GM18873 (cell line): ENCODE data around the gene TAF1B.

Experiments used
- ATAC-seq: cut with Tn5 transposase; IDR thresholded peaks from one replicate; pipeline ENCODE4 v1.9.1; 2021; ENCODE audit warnings: mild to moderate bottlenecking, moderate library complexity, moderate number of reproducible peaks; ENCODE audit not compliant: unreplicated experiment, low FRiP score

TAF1B gene

GRCh38 chr2:9843229-9844035 lies at the start of gene TAF1B:
Gene TAF1B, plus strand, starts transcription at chr2:9843474. Its CDS starts 68 bp downstream, at chr2:9843542.
- ATAC-seq = peak; percentile 75

- no peak for ATAC-seq
Observed at GRCh38 chr2:9793918-9794717, 49.2 kb upstream of the TAF1B start.

- ATAC-seq = no peak
Observed at GRCh38 chr2:9795071-9795470, 48.2 kb upstream of the TAF1B start.

- ATAC-seq = no peak
Observed at GRCh38 chr2:9796056-9797010, 46.9 kb upstream of the TAF1B start.

GRCh38 chr2:9797086-9797485 lies 46.2 kb upstream of the TAF1B start:
- ATAC-seq = no peak

- ATAC-seq = no peak
Observed at GRCh38 chr2:9797681-9798556, 45.4 kb upstream of the TAF1B start.

GRCh38 chr2:9799011-9799596 lies 44.2 kb upstream of the TAF1B start:
- ATAC-seq = peak; percentile 24

GRCh38 chr2:9799729-9800632 lies 43.3 kb upstream of the TAF1B start:
- ATAC-seq = peak; percentile 75

- no peak for ATAC-seq
Observed at GRCh38 chr2:9800639-9800974, 42.7 kb upstream of the TAF1B start.

GRCh38 chr2:9800975-9801726 lies 42.1 kb upstream of the TAF1B start:
- ATAC-seq = no peak

GRCh38 chr2:9802576-9802993 lies 40.7 kb upstream of the TAF1B start:
- no peak for ATAC-seq

GRCh38 chr2:9803023-9803805 lies 40.1 kb upstream of the TAF1B start:
- ATAC-seq = no peak

GRCh38 chr2:9805435-9806297 lies 37.6 kb upstream of the TAF1B start:
- ATAC-seq = no peak

- no peak for ATAC-seq
Observed at GRCh38 chr2:9806298-9806610, 37.0 kb upstream of the TAF1B start.

- no peak for ATAC-seq
Observed at GRCh38 chr2:9806656-9807055, 36.6 kb upstream of the TAF1B start.

GRCh38 chr2:9807056-9807455 lies 36.2 kb upstream of the TAF1B start:
- ATAC-seq = no peak
